GM19328 (cell line): Measurements from ENCODE around the gene SSX5.
"Not testable (repeated sequence)": the region's sequence is repeated elsewhere in the genome, so short reads cannot be mapped to it uniquely, and the experiment has no call there.

Source experiments
- ATAC-seq: cut with Tn5 transposase; IDR thresholded peaks from one replicate; pipeline ENCODE4 v1.9.1; 2021; ENCODE audit warnings: mild to moderate bottlenecking, moderate library complexity; ENCODE audit not compliant: unreplicated experiment

Gene SSX5, protein sequence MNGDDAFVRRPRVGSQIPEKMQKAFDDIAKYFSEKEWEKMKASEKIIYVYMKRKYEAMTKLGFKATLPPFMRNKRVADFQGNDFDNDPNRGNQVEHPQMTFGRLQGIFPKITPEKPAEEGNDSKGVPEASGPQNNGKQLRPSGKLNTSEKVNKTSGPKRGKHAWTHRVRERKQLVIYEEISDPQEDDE

DNA sequence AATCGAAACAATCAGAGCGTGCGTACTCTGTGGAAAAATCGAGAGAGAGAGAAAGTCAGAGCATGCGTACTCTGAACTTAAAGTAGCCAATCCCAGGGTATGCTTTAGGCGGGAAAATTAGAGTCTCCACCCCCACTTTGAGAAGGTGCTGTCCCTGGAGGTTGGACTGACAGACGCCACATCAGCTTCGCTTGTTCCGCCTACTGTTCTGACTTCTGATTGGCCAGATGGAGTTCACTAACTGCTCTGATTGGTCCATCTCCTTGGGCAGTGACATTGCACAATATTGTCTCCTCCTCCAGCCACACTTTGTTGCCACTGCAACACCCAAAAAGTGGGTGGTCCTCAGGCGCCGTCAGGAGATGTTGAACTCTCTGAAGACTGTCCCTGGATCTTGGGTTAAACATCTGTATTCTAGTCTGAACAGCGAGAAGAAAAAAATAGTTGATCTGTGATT lies at the start of gene SSX5:
SSX5 (minus strand) TSS at position 51 of the 457 bp plus-strand sequence. CDS start 1,437 bp downstream, outside the sequence.
- no peak for ATAC-seq

DNA sequence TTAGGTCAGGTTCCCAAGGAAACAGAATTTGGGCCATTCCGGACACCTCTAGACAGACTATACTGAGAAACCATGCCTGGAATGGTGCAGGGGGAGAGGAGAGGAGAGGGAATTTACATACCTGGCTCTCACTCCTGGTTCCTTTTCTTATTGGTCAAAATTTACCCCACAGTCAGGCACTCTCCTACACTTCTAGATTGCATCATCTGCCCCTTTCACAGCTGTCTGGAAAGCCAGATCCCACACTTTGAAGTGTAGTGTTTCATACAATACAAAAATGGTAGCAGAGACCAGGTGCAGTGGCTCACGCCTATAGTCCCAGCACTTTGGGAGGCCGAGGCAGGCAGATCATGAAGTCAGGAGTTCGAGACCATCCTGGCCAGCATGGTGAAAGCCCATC lies 27.6 kb upstream of the SSX5 start:
- not testable (repeated sequence) for ATAC-seq

DNA sequence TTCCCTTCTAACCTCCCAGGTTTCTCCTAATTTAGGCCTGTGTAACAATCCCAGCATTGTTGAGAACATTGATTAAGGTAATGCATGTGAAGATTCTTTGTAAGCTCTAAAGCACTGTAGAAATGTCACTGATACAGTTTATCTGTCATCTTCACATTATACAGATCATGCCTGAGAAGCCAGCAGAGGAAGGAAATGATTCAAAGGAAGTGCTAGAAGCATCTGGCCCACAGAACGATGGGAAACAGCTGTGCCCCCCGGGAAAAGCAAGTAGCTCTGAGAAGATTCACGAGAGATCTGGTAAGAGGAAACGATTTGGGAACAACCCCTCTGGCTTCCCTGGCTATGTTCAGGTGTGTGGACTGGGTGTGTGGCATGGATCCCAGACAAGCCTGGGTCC lies 17.7 kb upstream of the SSX5 start:
- not testable (repeated sequence) for ATAC-seq

DNA sequence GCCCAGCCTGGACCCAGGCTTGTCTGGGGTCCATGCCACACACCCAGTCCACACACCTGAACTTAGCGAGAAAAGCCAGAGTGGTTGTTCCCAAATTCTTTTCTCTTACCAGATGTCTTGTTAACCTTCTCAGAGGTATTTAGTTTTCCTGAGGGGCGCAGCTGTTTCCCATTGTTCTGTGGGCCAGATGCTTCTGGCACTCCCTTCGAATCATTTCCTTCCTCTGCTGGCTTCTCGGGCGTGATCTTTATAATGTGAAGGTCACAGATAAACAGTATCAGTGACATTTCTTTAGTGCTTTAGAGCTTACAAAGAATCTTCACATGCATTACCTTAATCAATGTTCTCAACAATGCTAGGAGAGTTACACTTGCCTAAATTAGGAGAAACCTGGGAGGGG lies 6.6 kb downstream of the SSX5 start:
- not testable (repeated sequence) for ATAC-seq

DNA sequence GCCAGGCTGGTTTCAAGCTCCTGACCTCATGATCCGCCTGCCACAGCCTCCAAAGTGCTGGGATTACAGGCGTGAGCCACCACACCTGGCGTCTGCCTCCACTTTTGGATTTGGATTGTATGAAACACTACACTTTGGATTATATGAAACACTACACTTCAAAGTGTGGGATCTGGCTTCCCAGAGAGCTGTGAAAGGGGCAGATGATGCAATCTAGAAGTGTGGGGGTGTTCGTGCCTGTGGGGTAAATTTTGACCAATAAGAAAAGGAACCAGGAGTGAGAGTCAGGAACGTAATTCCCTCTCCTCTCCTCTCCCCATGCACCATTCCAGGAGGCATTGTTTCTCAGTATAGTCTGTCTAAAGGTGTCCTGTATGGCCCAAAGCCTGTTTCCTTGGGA lies 14.7 kb downstream of the SSX5 start:
- not testable (repeated sequence) for ATAC-seq

DNA sequence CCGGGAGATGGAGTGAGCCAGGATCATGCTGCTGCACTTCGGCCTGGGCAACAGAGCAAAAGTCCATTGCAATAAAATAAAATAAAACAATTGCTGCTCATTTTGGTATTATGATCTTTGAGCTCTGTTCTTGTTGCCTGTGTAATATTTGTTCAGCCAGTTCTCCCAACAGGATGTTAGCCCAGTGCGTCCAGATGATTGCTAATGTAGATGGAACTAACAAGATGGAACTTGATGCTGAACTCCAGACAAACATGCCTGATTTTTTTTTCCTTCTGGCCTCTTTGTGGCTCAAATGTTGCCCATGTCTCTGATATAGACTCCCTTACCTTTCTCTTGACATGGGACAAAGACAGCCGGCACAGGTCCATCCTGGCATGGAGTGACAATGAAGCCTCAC lies 15.8 kb downstream of the SSX5 start:
- no peak for ATAC-seq

DNA sequence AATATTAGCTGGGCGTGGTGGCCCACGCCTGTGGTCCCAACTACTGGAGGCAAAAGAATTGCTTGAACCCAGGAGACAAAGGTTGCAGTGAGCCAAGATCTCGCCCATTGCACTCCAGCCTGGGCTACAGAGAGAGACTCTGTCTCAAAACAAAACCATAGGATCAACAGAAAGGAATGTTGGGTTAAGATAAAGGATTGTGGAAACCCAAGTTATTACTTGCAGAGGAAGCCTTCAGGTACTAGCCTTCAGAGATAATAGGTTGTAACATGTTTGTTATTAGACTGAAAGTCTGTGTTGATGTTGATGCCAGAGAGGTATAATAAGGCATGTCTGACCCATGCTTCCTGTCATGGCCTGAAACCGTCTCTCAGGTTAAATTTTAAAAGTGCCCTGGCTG lies 16.9 kb downstream of the SSX5 start:
- no peak for ATAC-seq

DNA sequence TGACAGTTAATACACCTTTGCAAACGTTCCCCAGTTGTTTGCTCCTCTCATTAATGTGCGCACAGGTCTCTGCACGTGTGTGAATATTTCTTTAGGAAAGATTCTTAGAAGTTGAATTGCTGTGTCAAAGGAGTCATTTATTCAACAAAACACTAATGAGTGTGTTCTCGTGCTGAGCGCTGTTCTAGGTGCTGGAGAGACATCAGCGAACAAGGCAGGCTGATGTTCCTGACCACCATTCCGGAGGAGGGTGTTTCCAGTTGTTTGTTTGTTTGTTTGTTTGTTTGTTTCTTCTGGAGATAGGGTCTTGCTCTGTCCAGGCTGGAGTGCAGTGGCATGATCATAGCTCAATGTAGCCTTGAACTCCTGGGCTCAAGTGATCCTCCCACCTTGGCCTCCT lies 30.3 kb downstream of the SSX5 start:
- not testable (repeated sequence) for ATAC-seq

DNA sequence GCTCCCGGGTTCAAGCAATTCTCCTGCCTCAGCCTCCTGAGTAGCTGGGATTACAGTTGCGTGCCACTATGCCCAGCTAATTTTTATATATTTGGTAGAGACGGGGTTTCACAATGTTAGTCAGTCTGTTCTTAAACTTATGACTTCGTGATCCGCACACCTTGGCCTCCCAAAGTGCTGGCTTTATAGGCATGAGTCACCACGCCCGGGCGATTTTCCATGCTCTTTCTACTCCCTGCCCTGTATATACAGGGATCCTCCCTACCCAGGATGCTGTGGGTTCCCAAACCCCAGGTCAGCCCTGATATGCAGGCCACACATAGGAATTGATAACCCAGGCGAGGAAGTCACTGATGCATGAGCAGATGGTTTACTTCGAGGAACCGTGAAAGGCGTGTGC lies 31.4 kb downstream of the SSX5 start:
- ATAC-seq, result no peak

DNA sequence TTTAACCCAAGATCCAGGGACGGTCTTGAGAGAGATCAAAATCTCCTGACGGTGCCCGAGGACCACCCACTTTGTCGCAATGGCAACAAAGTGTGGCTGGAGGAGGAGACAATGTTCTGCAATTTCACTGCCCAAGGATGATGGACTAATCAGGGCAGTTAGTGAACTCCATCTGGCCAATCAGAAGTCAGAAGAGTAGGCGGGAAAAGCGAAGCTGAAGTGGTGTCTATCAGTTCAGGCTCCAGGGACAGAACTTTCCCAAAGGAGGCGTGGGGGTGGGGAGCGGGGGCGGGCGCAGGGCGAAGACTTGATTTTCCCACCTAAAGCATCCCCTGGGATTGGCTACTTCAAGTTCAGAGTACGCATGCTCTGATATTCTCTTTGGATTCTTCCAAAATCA lies 40.6 kb downstream of the SSX5 start:
- no peak for ATAC-seq

DNA sequence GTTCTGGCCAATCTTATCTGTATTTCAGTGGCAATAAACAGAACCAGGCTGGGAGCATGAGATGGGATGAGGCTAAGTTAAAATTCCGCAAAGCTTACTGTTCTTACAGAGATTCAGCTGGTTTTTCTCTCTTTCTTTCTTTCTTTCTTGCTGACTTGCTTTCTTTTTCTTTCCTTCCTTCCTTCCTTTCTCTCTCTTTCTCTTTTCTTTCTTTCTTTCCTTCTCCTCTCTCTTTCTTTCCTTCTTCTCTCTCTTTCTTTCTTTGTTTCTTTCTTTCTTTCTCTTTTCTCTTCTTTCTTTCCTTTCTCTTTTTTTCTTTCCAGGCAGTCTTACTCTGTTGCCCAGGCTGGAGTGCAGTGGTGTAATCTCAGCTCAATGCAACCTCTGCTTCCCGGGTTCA lies 41.8 kb downstream of the SSX5 start:
- no peak for ATAC-seq

DNA sequence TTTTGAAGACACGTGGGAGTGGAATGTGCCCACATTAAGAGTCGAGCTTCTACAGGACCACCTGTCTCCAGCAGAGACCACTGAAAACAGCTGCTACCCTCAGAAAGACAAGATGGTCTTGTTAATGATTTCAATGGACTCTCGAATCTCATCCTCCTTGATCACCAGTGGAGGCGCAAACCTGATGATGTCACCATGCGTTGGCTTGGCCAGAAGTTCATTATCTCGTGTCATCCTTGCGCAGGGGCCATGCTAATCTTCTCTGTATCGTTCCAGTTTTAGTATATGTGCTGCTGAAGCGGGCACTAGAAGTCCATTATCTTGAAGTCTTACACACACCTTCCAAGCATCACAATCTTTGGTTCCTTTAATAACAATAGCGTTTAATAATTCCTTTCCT lies 42.8 kb downstream of the SSX5 start:
- ATAC-seq, result no peak

DNA sequence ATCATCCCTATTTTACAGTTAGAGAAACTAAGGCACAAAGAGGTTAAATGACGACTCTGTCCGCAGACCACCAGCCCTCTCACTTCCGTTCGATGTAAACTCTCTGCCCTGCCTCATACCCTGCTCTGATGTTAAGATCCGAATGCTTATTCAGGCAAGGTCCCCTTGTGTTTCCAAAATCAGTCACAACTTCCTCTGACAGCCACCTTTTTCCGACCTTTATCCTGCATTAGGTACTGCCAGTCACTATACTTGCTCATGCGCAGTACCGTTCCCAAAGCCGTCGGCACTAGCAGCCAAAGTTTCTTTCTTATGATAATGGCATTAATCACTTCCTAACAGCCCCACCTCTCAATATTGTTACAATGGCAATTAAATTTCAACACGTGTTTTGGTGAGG lies 53.9 kb downstream of the SSX5 start:
- not testable (repeated sequence) for ATAC-seq

DNA sequence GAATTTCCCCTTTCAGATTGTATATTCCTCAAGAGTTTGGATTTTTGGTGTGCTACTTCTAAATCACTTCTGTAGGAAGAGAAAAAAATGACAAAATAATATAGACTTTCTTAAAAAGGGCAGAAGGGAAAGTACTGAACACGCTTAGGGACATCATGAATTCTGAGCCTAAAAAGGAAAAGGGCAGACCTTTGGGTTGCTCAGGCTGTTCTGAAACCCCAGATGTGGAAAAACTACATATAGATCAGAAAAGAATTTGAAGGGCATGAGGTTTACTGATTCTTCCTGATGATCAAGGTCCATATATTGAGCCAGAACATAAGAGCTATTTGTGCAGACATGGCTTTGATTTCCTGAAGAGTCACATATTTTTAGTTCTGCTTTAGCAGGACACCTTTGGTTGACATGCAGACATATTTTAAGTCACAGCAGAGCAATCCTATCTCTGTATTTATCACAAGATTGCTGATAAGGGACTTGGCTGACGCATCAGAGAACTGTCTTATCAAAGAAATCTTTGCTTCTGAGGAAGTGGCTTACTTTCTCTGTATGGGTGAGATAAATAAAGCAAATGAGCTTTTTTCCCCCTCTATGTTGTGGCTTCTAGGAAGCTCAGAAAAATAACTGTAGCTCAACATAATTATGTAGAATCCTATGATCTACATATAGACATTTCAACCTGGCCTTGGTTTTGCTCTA lies 54.6 kb downstream of the SSX5 start:
- ATAC-seq, result not testable (repeated sequence)

DNA sequence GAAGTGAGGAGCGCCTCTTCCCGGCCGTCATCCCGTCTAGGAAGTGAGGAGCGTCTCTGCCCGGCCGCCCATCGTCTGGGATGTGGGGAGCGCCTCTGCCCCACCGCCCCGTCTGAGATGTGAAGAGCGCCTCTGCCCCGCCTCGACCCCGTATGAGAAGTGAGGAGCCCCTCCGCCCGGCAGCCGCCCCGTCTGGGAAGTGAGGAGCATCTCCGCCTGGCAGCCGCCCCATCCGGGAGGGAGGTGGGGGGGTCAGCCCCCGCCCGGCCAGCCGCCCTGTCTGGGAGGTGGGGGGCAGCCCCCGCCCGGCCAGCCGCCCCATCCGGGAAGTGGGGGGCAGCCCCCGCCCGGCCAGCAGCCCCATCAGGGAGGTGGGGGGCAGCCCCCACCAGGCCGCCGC lies 57.5 kb downstream of the SSX5 start:
- ATAC-seq, result not testable (repeated sequence)
